SK-N-SH (cell line): ENCODE results near the gene RAPH1. TPM values are rescaled to one million over a fixed set of nuclear protein-coding genes. Genes with fewer than 3 reads are reported as not detected.

Experiments used
- CTCF ChIA-PET: fragments of 300-600, 350-600 bp; formaldehyde crosslinking; extraction: SDS; loops from one replicate; lab custom pipeline; 2021; lab: Yijun Ruan, JAX
- POLR2A ChIA-PET: fragments of 350-600 bp; sonication (Branson Sonifier 250); formaldehyde crosslinking; extraction: SDS; loops from one replicate; lab custom pipeline; 2020; ENCODE audit warnings: antibody characterized with exemption, inconsistent platforms; lab: Yijun Ruan, JAX
- DNase-seq: peaks from one replicate; pipeline ENCODE4 v3.0.0; 2012
- H2AFZ ChIP-seq: fragments of 200-600 bp; sonication (generic); 2 replicates; pipeline ENCODE4 v1.8.1; 2016; ENCODE audit warnings: antibody characterized with exemption, mild to moderate bottlenecking, low read depth
- H3F3A ChIP-seq: fragments of 200-600 bp; sonication (generic); replicated peaks from 2 replicates; pipeline ENCODE3; 2016; ENCODE audit warnings: antibody characterized with exemption, mild to moderate bottlenecking; ENCODE audit not compliant: insufficient read depth
- H3K27ac ChIP-seq, 2 experiments: fragments of 200-500 bp in 1 of 2; fragments of 200-600 bp in 1 of 2; sonication (Bioruptor generic) in 1 of 2; sonication (generic), shearing (Covaris generic) in 1 of 2; 2 replicates each; pipeline versions ENCODE4 v1.5.1 to v1.6.1; 2014 to 2016; ENCODE audit warnings: low read depth in 2 of 2, inconsistent platforms in 1 of 2, low read length in 1 of 2, mild to moderate bottlenecking in 1 of 2, mixed read lengths in 1 of 2
- H3K27me3 ChIP-seq: fragments of 200-600 bp; sonication (generic), shearing (Covaris generic); 2 replicates; pipeline ENCODE4 v1.6.1; 2016; ENCODE audit warnings: mixed run types; ENCODE audit not compliant: insufficient read depth
- H3K36me3 ChIP-seq, 2 experiments: fragments of 200-500 bp in 1 of 2; fragments of 200-600 bp in 1 of 2; sonication (Bioruptor generic) in 1 of 2; sonication (generic) in 1 of 2; replicated peaks in 1 of 2; 2 replicates each; pipeline versions ENCODE3 to v1.5.1; 2014 to 2016; ENCODE audit warnings: low read length in 1 of 2, mild to moderate bottlenecking in 1 of 2; ENCODE audit not compliant: insufficient read depth in 2 of 2, control insufficient read depth in 1 of 2
- H3K4me1 ChIP-seq, 2 experiments: fragments of 200-500 bp in 1 of 2; fragments of 200-600 bp in 1 of 2; sonication (Bioruptor generic) in 1 of 2; sonication (generic), shearing (Covaris generic) in 1 of 2; 2 replicates each; pipeline versions ENCODE4 v1.5.1 to v1.6.1; 2014 to 2016; ENCODE audit warnings: low read depth in 1 of 2, low read length in 1 of 2, mixed run types in 1 of 2; ENCODE audit not compliant: insufficient read depth in 2 of 2, control insufficient read depth in 1 of 2
- H3K4me2 ChIP-seq: fragments of 200-600 bp; sonication (generic), shearing (Covaris generic); 2 replicates; pipeline ENCODE4 v1.6.1; 2017; ENCODE audit warnings: mixed run types
- H3K4me3 ChIP-seq, 2 experiments: fragments of 200-500 bp in 1 of 2; fragments of 200-600 bp in 1 of 2; sonication (Bioruptor generic) in 1 of 2; sonication (generic), shearing (Covaris generic) in 1 of 2; 2 replicates each; pipeline versions ENCODE4 v1.5.1 to v1.8.1; 2014 to 2016; ENCODE audit warnings: low read depth in 2 of 2, inconsistent platforms in 1 of 2, low read length in 1 of 2, mild to moderate bottlenecking in 1 of 2, mixed read lengths in 1 of 2, moderate library complexity in 1 of 2
- H3K79me2 ChIP-seq: fragments of 200-600 bp; sonication (generic); 2 replicates; pipeline ENCODE4 v1.8.1; 2017; ENCODE audit warnings: mild to moderate bottlenecking; ENCODE audit not compliant: insufficient read depth
- H3K9ac ChIP-seq: fragments of 200-600 bp; sonication (generic); 2 replicates; pipeline ENCODE4 v1.6.1; 2017; ENCODE audit warnings: mixed run types
- H3K9me2 ChIP-seq: fragments of 200-600 bp; sonication (generic); 2 replicates; pipeline ENCODE4 v1.6.1; 2017; ENCODE audit warnings: mixed run types
- H3K9me3 ChIP-seq: fragments of 200-600 bp; sonication (generic); 2 replicates; pipeline ENCODE4 v1.6.1; 2017; ENCODE audit warnings: mixed run types, mild to moderate bottlenecking, moderate library complexity
- H4K20me1 ChIP-seq: fragments of 200-600 bp; sonication (generic); 2 replicates; pipeline ENCODE4 v1.6.1; 2017; ENCODE audit warnings: mild to moderate bottlenecking, mixed run types; ENCODE audit not compliant: insufficient read depth
- CHD2 ChIP-seq: fragments of 150-350 bp; IDR thresholded peaks from 2 replicates; pipeline ENCODE4 v1.6.1; 2018; ENCODE audit warnings: low read length; ENCODE audit not compliant: partially characterized antibody
- EP300 ChIP-seq, 2 experiments: IDR thresholded peaks; 2 replicates each; pipeline versions ENCODE4 v1.4.0 to v1.6.1; 2012; ENCODE audit warnings: borderline replicate concordance in 1 of 2, low read depth in 1 of 2, low read length in 1 of 2
- EZH2phosphoT487 ChIP-seq: fragments of 200-600 bp; sonication (generic); IDR thresholded peaks from 2 replicates; pipeline ENCODE4 v1.6.1; 2017; ENCODE audit warnings: low read depth, mixed run types, mild to moderate bottlenecking, antibody characterized with exemption, moderate library complexity, borderline replicate concordance
- FOSL2 ChIP-seq: IDR thresholded peaks from 2 replicates; pipeline ENCODE4 v1.4.0; 2012; ENCODE audit warnings: low read depth, mild to moderate bottlenecking, moderate library complexity, borderline replicate concordance
- FOXJ3 ChIP-seq: sonication (generic); formaldehyde crosslinking; IDR thresholded peaks from 2 replicates; pipeline ENCODE4 v1.5.1; 2020; ENCODE audit warnings: mild to moderate bottlenecking, missing genetic modification reagents
- FOXM1 ChIP-seq: IDR thresholded peaks from 2 replicates; pipeline ENCODE4 v1.4.0; 2012; ENCODE audit warnings: low read depth, mild to moderate bottlenecking
- GABPA ChIP-seq: IDR thresholded peaks from 2 replicates; pipeline ENCODE4 v1.4.0; 2012; ENCODE audit warnings: low read depth, mild to moderate bottlenecking
- GATA2 ChIP-seq: sonication (generic); formaldehyde crosslinking; IDR thresholded peaks from 2 replicates; pipeline ENCODE4 v1.5.0; 2020; ENCODE audit warnings: mild to moderate bottlenecking, missing genetic modification reagents
- JUND ChIP-seq: IDR thresholded peaks from 2 replicates; pipeline ENCODE4 v1.4.0; 2012
- MAX ChIP-seq: IDR thresholded peaks from 2 replicates; pipeline ENCODE4 v1.4.0; 2012; ENCODE audit warnings: low read depth
- MEF2A ChIP-seq: IDR thresholded peaks from 2 replicates; pipeline ENCODE4 v1.4.0; 2012; ENCODE audit warnings: low read depth, borderline replicate concordance
- NFIC ChIP-seq: IDR thresholded peaks from 2 replicates; pipeline ENCODE4 v1.4.0; 2012; ENCODE audit warnings: borderline replicate concordance
- POLR2AphosphoS5 ChIP-seq: IDR thresholded peaks from 2 replicates; pipeline ENCODE4 v1.6.1; 2012; ENCODE audit warnings: low read depth, low read length
- RAD21 ChIP-seq: IDR thresholded peaks from 2 replicates; pipeline ENCODE4 v1.6.1; 2012; ENCODE audit warnings: mild to moderate bottlenecking, low read length
- RCOR1 ChIP-seq: fragments of 150-350 bp; IDR thresholded peaks from 2 replicates; pipeline ENCODE4 v1.6.1; 2017; ENCODE audit warnings: antibody characterized with exemption, low read length
- REST ChIP-seq: IDR thresholded peaks from 2 replicates; pipeline ENCODE4 v1.6.1; 2012; ENCODE audit warnings: mild to moderate bottlenecking, low read depth, low read length, moderate library complexity
- RFX5 ChIP-seq: IDR thresholded peaks from 2 replicates; pipeline ENCODE4 v1.6.1; 2012; ENCODE audit warnings: mild to moderate bottlenecking, improper control_type of control experiment, low read length
- SIN3A ChIP-seq: IDR thresholded peaks from 2 replicates; pipeline ENCODE4 v1.6.1; 2012; ENCODE audit warnings: low read depth, mild to moderate bottlenecking, low read length, moderate library complexity, borderline replicate concordance
- SMC3 ChIP-seq: IDR thresholded peaks from 2 replicates; pipeline ENCODE4 v1.6.1; 2012; ENCODE audit warnings: low read depth, low read length, improper control_type of control experiment
- TAF1 ChIP-seq: IDR thresholded peaks from 2 replicates; pipeline ENCODE4 v1.6.1; 2012; ENCODE audit warnings: low read depth, mild to moderate bottlenecking, low read length, moderate library complexity, borderline replicate concordance
- TCF12 ChIP-seq: IDR thresholded peaks from 2 replicates; pipeline ENCODE4 v1.4.0; 2012
- TEAD4 ChIP-seq: IDR thresholded peaks from 2 replicates; pipeline ENCODE4 v1.4.0; 2012; ENCODE audit warnings: mild to moderate bottlenecking, borderline replicate concordance; ENCODE audit not compliant: insufficient read depth
- USF1 ChIP-seq: IDR thresholded peaks from 2 replicates; pipeline ENCODE4 v1.4.0; 2012; ENCODE audit warnings: low read depth, borderline replicate concordance
- YY1 ChIP-seq: IDR thresholded peaks from 2 replicates; pipeline ENCODE4 v1.4.0; 2012; ENCODE audit warnings: low read depth, mild to moderate bottlenecking
- WGBS: methylation state at CpG from one replicate; pipeline ENCODE4 v1.1.6; 2017; ENCODE audit warnings: low lambda C conversion rate; 5-methylcytosine and 5-hydroxymethylcytosine counted together
- polyA plus RNA-seq, 3 experiments: library from polyadenylated mRNA; depleted of rRNA; stranded (reverse); fragments of >200 nt; gene quantifications; 2 replicates each; pipeline ENCODE4 v1.2.3, GENCODE V29; 2012
- TF ChIP-seq, protein P1 (sequence below): fragments of 150-350 bp; IDR thresholded peaks from 2 replicates; pipeline ENCODE4 v1.6.1; 2017; ENCODE audit warnings: antibody characterized with exemption, low read length, low read depth, borderline replicate concordance
- TF ChIP-seq, protein P2 (sequence below): fragments of 150-350 bp; IDR thresholded peaks from 2 replicates; pipeline ENCODE4 v1.6.1; 2016; ENCODE audit warnings: mild to moderate bottlenecking, low read depth, low read length
- TF ChIP-seq, protein P3 (sequence below): fragments of 200-600 bp; sonication (generic); IDR thresholded peaks from 2 replicates; pipeline ENCODE4 v1.6.1; 2017; ENCODE audit warnings: antibody characterized with exemption, mild to moderate bottlenecking, moderate library complexity

RAPH1 gene
- polyA plus RNA-seq, 1 of the 3 experiments (the other 2 are of a cell fraction): 6.7 TPM

DNA sequence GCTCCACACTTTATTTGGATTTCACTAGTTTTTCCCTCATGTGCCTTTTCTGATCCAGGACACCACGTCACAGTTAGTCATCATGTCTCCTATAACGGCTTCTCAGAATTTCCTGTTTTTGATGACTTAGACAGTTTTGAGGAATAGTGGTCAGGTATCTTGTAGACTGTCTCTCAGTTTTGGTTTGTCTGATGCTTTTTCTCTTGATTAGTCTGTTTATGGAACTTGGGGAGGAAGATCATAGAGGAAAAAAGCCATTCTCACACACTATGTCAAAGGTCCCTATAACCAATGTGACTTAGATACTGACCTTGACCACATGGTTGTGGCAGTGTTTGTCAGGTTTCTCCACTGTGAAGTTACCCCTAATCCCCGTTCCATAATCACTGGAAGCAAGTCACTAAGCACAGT is 89.0 kb downstream of the RAPH1 start:
- DNase-seq: no peak
- ChIA-PET CTCF (no interaction called here), POLR2A (no interaction called here)
- H3K36me3 ChIP-seq: peaks cover 63 to 69% of the 10 kb centered on the region in 2 experiments
- no peaks in the 10 kb centered on the region for H3K27me3 ChIP-seq
- peaks cover 37% of the 10 kb centered on the region for H3F3A ChIP-seq
- no peak overlapping the region for H2AFZ ChIP-seq
- no peak overlapping the region for H3K4me2 ChIP-seq
- H4K20me1 ChIP-seq: no peaks in the 10 kb centered on the region
- peak overlapping the region in 1 of 2 experiments; percentile 61; a peak in 2 of 4 replicates for H3K27ac ChIP-seq
- H3K79me2 ChIP-seq: peaks cover 21% of the 10 kb centered on the region; the same call in 1 of the 2 replicates
- no peak overlapping the region for H3K4me3 ChIP-seq
- H3K9ac ChIP-seq: no peak overlapping the region
- 71% methylated on average over 3 of the region's 3 CpGs for WGBS
- H3K9me3 ChIP-seq: no peaks in the 10 kb centered on the region
- no peaks in the 10 kb centered on the region for H3K9me2 ChIP-seq
- H3K4me1 ChIP-seq: peaks cover 7% of the 10 kb centered on the region in 2 experiments; a peak in 2 of 4 replicates
- no peak for TF ChIP-seq USF1
- TF ChIP-seq EP300 (IDR thresholded peaks at IDR 0.05; ENCODE audit: borderline replicate concordance in 1 of 2, low read depth in 1 of 2, low read length in 1 of 2): peak in 1 of 2 experiments; percentile 19; a peak in 1 of 4 replicates
- TF ChIP-seq EZH2phosphoT487: no peak
- TF ChIP-seq NFIC: no peak
- TF ChIP-seq, protein P1, sequence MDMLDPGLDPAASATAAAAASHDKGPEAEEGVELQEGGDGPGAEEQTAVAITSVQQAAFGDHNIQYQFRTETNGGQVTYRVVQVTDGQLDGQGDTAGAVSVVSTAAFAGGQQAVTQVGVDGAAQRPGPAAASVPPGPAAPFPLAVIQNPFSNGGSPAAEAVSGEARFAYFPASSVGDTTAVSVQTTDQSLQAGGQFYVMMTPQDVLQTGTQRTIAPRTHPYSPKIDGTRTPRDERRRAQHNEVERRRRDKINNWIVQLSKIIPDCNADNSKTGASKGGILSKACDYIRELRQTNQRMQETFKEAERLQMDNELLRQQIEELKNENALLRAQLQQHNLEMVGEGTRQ: no peak
- TF ChIP-seq, protein P2, sequence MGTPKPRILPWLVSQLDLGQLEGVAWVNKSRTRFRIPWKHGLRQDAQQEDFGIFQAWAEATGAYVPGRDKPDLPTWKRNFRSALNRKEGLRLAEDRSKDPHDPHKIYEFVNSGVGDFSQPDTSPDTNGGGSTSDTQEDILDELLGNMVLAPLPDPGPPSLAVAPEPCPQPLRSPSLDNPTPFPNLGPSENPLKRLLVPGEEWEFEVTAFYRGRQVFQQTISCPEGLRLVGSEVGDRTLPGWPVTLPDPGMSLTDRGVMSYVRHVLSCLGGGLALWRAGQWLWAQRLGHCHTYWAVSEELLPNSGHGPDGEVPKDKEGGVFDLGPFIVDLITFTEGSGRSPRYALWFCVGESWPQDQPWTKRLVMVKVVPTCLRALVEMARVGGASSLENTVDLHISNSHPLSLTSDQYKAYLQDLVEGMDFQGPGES: no peak
- TF ChIP-seq, protein P3, sequence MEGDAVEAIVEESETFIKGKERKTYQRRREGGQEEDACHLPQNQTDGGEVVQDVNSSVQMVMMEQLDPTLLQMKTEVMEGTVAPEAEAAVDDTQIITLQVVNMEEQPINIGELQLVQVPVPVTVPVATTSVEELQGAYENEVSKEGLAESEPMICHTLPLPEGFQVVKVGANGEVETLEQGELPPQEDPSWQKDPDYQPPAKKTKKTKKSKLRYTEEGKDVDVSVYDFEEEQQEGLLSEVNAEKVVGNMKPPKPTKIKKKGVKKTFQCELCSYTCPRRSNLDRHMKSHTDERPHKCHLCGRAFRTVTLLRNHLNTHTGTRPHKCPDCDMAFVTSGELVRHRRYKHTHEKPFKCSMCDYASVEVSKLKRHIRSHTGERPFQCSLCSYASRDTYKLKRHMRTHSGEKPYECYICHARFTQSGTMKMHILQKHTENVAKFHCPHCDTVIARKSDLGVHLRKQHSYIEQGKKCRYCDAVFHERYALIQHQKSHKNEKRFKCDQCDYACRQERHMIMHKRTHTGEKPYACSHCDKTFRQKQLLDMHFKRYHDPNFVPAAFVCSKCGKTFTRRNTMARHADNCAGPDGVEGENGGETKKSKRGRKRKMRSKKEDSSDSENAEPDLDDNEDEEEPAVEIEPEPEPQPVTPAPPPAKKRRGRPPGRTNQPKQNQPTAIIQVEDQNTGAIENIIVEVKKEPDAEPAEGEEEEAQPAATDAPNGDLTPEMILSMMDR: no peak
- TF ChIP-seq TEAD4: no peak
- TF ChIP-seq SIN3A: no peak
- no peak for TF ChIP-seq TAF1
- TF ChIP-seq YY1: no peak
- TF ChIP-seq RFX5: no peak
- no peak for TF ChIP-seq TCF12
- no peak for TF ChIP-seq REST
- no peak for TF ChIP-seq MEF2A
- no peak for TF ChIP-seq POLR2AphosphoS5
- no peak for TF ChIP-seq FOXJ3 (CRISPR knock-in tag)
- peak; percentile 57 for TF ChIP-seq JUND
- no peak for TF ChIP-seq FOXM1
- TF ChIP-seq MAX: no peak
- TF ChIP-seq RCOR1: no peak
- TF ChIP-seq GABPA: no peak
- TF ChIP-seq GATA2: no peak
- TF ChIP-seq CHD2: no peak
- no peak for TF ChIP-seq RAD21
- TF ChIP-seq FOSL2: peak; percentile 41; the same call in 1 of the 2 replicates
- no peak for TF ChIP-seq SMC3
